Measurements from ENCODE around the gene PRRX2.

DNA sequence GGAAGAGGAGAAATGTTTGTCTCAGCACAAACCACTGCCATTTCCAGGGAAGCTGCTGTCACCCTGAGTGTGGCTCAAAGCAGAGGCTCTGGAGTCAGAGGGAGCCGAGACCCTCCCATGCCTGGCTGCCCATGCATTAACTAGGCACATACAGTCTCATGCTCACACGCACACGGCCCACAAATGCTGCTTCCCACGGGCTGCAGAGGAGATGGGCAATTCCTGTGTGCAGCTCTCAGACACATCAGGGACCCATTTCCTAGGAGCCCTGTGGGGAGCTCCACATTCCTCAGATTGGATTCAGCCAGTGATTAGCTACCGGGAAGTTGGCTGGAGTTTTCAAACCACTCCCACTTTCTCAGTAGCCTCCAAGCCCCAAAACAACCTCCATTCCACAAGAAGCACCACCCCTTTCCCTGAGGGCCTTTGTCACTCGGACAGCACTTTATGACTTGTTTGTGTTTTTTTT, 96.5 kb downstream of the PRRX2 start:
- TF ChIP-seq ZFP36 (IDR thresholded peaks at IDR 0.05; ENCODE audit: borderline replicate concordance, low read depth, low read length, partially characterized antibody) = no peak
- TF ChIP-seq, protein P1, sequence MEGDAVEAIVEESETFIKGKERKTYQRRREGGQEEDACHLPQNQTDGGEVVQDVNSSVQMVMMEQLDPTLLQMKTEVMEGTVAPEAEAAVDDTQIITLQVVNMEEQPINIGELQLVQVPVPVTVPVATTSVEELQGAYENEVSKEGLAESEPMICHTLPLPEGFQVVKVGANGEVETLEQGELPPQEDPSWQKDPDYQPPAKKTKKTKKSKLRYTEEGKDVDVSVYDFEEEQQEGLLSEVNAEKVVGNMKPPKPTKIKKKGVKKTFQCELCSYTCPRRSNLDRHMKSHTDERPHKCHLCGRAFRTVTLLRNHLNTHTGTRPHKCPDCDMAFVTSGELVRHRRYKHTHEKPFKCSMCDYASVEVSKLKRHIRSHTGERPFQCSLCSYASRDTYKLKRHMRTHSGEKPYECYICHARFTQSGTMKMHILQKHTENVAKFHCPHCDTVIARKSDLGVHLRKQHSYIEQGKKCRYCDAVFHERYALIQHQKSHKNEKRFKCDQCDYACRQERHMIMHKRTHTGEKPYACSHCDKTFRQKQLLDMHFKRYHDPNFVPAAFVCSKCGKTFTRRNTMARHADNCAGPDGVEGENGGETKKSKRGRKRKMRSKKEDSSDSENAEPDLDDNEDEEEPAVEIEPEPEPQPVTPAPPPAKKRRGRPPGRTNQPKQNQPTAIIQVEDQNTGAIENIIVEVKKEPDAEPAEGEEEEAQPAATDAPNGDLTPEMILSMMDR (CRISPR knock-in tag; IDR thresholded peaks at IDR 0.05) = no peak
- TF ChIP-seq ZNF547 (CRISPR knock-in tag; IDR thresholded peaks at IDR 0.05) = no peak
- TF ChIP-seq, protein P2, sequence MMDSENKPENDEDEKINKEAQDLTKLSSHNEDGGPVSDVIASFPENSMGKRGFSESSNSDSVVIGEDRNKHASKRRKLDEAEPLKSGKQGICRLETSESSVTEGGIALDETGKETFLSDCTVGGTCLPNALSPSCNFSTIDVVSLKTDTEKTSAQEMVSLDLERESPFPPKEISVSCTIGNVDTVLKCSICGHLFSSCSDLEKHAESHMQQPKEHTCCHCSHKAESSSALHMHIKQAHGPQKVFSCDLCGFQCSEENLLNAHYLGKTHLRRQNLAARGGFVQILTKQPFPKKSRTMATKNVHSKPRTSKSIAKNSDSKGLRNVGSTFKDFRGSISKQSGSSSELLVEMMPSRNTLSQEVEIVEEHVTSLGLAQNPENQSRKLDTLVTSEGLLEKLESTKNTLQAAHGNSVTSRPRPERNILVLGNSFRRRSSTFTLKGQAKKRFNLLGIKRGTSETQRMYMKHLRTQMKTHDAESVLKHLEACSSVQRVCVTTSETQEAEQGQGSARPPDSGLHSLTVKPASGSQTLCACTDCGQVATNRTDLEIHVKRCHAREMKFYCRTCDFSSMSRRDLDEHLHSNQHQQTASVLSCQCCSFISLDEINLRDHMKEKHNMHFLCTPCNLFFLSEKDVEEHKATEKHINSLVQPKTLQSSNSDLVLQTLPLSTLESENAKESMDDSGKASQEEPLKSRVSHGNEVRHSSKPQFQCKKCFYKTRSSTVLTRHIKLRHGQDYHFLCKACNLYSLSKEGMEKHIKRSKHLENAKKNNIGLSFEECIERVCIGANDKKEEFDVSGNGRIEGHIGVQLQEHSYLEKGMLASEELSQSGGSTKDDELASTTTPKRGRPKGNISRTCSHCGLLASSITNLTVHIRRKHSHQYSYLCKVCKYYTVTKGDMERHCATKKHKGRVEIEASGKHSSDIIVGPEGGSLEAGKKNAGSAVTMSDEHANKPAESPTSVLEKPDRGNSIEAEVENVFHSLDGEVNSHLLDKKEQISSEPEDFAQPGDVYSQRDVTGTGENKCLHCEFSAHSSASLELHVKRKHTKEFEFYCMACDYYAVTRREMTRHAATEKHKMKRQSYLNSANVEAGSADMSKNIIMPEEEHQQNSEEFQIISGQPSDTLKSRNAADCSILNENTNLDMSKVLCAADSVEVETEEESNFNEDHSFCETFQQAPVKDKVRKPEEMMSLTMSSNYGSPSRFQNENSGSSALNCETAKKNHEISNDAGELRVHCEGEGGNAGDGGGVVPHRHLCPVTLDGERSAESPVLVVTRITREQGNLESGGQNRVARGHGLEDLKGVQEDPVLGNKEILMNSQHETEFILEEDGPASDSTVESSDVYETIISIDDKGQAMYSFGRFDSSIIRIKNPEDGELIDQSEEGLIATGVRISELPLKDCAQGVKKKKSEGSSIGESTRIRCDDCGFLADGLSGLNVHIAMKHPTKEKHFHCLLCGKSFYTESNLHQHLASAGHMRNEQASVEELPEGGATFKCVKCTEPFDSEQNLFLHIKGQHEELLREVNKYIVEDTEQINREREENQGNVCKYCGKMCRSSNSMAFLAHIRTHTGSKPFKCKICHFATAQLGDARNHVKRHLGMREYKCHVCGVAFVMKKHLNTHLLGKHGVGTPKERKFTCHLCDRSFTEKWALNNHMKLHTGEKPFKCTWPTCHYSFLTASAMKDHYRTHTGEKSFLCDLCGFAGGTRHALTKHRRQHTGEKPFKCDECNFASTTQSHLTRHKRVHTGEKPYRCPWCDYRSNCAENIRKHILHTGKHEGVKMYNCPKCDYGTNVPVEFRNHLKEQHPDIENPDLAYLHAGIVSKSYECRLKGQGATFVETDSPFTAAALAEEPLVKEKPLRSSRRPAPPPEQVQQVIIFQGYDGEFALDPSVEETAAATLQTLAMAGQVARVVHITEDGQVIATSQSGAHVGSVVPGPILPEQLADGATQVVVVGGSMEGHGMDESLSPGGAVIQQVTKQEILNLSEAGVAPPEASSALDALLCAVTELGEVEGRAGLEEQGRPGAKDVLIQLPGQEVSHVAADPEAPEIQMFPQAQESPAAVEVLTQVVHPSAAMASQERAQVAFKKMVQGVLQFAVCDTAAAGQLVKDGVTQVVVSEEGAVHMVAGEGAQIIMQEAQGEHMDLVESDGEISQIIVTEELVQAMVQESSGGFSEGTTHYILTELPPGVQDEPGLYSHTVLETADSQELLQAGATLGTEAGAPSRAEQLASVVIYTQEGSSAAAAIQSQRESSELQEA (CRISPR knock-in tag; IDR thresholded peaks at IDR 0.05; ENCODE audit: not compliant biosample characterization) = no peak
- TF ChIP-seq, protein P3, sequence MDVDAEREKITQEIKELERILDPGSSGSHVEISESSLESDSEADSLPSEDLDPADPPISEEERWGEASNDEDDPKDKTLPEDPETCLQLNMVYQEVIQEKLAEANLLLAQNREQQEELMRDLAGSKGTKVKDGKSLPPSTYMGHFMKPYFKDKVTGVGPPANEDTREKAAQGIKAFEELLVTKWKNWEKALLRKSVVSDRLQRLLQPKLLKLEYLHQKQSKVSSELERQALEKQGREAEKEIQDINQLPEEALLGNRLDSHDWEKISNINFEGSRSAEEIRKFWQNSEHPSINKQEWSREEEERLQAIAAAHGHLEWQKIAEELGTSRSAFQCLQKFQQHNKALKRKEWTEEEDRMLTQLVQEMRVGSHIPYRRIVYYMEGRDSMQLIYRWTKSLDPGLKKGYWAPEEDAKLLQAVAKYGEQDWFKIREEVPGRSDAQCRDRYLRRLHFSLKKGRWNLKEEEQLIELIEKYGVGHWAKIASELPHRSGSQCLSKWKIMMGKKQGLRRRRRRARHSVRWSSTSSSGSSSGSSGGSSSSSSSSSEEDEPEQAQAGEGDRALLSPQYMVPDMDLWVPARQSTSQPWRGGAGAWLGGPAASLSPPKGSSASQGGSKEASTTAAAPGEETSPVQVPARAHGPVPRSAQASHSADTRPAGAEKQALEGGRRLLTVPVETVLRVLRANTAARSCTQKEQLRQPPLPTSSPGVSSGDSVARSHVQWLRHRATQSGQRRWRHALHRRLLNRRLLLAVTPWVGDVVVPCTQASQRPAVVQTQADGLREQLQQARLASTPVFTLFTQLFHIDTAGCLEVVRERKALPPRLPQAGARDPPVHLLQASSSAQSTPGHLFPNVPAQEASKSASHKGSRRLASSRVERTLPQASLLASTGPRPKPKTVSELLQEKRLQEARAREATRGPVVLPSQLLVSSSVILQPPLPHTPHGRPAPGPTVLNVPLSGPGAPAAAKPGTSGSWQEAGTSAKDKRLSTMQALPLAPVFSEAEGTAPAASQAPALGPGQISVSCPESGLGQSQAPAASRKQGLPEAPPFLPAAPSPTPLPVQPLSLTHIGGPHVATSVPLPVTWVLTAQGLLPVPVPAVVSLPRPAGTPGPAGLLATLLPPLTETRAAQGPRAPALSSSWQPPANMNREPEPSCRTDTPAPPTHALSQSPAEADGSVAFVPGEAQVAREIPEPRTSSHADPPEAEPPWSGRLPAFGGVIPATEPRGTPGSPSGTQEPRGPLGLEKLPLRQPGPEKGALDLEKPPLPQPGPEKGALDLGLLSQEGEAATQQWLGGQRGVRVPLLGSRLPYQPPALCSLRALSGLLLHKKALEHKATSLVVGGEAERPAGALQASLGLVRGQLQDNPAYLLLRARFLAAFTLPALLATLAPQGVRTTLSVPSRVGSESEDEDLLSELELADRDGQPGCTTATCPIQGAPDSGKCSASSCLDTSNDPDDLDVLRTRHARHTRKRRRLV (CRISPR knock-in tag; IDR thresholded peaks at IDR 0.05) = no peak
- TF ChIP-seq ZNF136 (CRISPR knock-in tag; IDR thresholded peaks at IDR 0.05; ENCODE audit: low read depth) = no peak
- TF ChIP-seq, protein P4, sequence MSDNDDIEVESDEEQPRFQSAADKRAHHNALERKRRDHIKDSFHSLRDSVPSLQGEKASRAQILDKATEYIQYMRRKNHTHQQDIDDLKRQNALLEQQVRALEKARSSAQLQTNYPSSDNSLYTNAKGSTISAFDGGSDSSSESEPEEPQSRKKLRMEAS (IDR thresholded peaks at IDR 0.05) = no peak
- TF ChIP-seq FIP1L1 (IDR thresholded peaks at IDR 0.05; ENCODE audit: borderline replicate concordance, insufficient read depth, low read depth, low read length) = no peak
- no peak for TF ChIP-seq KAT2B (IDR thresholded peaks at IDR 0.05; ENCODE audit: borderline replicate concordance, low read depth, low read length)
- TF ChIP-seq ETV6 (CRISPR knock-in tag; conservative IDR thresholded peaks at IDR 0.05) = no peak

Data from HepG2 (cell line).